ENCODE results near the gene OTUD5.

Gene OTUD5

DNA sequence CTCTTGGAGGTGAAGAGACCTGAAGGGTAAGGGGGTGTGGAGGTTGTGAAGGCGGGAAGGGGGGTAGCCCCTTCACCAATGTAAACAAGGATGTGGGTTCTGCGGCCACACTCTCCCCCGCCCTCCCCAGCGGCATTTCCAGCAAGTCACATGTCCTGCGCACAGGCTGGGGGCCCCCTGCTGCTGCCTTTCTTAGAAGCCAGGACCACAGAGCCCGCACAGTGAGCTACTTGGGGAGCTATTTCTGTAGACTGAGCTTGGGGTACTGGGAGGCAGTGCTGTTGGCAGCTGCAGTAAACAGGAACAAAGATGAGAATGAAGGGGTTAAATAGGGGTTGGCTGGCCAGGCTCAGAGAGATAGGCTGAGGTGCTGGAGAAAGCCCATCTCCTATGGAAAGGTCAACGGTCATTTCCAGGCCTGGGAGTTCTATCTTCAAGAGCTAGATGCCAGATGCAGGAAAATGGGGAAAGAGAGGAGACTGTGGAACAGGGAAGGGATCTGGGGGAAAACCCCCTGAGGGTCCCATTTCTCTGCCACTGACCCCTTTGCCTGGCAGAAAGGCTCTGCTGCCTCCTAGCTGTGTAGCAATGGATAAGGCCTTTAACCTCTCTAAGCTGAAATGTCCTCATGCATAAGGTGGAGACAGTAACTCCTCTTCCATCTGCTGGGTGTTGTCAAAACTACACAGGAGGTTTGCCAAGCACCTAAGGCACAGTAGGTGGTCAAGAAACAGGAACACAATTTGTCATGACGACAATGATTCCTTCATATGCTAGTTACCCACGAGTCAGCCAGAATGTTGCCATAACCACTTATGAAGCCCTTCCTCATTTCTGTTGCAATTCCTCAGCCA, 20.1 kb downstream of the OTUD5 start:
- DNase-seq, result no peak

DNA sequence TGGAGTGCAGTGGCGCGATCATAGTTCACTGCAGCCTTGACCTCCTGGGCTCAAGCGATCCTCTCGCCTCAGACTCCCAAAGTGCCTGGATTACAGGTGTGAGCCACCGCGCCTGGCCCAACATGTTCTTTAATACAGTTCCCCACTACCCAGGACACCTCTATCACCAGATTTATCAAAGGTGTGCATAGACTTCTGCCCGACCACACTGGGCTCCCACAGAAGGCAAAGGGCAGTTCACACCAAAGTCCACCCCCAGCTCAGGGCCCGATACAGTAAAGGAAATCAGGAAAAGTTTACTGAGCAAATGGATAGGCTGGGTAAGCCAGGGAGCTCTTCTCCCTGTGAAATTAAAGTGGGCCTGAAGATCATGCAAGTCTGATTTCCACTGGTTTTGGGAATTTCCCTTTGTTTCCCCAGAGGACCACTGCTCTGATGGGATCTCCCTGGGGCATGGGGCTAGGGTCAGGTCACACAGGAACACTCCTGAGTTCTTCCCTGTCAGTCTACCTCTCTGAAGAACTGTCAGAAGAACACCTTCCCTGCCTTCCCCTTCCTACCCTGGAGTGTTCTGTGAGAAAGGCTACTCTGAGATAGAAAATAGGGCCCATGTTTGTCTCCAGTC, 20.9 kb downstream of the OTUD5 start:
- DNase-seq, result no peak

DNA sequence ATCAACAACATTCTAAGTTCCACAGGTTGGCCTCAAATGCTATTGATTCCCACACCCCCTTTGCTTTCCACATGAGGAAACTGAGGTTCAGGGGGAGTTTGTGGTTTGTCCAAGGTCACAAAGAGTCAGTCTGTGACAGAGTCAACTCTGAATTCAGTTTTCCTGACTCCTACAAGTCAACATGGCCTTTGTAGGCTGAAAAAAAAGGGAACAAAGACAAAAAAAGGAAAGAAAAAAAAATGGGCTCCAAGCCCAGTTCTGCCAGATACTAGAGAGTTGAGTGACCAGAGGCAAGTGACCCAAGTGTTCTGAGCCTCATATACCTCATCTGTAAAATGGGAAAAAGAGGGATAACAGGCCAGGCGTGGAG, 22.1 kb downstream of the OTUD5 start:
- DNase-seq, result no peak

DNA sequence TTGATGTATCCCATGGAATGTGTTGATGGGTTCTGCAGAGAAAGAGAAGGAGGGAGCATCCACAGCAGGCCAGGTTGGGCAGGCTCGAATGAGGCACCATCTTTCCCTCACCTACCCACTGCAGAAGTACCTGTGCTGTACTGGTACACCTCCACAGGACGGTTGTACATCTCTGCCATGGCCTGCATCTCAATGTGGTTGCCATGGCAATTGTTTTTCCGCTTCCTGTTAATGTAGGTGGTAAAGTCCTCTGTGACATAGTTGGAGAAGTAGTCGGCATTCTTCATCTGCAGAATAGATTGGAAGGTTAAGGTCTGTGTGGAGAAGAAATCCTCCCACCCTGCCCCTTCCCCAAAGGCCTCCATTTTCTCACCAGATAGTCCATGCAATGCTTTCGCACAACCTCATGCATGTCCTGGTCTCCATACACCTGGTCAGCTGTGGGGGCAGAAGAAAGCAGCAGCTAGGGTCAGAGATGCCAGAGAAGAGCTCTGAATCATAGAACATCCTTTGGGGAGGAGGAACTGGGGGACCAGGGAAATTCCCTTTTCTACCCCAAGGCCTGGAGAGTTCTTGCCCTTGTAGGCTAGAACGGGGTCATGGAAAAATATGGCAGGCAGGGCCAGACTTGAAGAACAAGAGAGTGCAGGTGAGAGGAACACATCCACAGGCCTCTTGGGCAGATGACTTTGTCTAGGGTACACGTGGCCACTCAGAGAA, 22.7 kb downstream of the OTUD5 start:
- no peak for DNase-seq

DNA sequence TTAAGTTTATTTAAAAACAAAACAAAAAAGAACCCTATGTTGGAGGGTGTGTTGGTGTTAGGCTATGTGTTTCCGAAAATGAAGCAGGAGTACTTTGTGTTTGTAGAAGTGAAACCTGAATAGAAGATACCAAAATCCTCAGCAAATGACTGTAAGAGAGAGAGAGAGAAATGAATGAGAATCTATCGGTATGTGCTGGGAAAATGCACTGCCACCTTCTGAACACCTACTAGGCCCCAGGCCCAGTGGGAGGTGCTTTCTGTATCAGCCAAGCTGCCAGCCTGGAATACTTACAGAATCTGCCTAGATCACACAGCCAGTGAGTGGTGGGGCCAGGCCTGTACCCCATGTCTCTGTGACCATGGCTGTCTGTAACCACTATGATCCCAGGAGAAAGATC, 23.6 kb downstream of the OTUD5 start:
- no peak for DNase-seq

DNA sequence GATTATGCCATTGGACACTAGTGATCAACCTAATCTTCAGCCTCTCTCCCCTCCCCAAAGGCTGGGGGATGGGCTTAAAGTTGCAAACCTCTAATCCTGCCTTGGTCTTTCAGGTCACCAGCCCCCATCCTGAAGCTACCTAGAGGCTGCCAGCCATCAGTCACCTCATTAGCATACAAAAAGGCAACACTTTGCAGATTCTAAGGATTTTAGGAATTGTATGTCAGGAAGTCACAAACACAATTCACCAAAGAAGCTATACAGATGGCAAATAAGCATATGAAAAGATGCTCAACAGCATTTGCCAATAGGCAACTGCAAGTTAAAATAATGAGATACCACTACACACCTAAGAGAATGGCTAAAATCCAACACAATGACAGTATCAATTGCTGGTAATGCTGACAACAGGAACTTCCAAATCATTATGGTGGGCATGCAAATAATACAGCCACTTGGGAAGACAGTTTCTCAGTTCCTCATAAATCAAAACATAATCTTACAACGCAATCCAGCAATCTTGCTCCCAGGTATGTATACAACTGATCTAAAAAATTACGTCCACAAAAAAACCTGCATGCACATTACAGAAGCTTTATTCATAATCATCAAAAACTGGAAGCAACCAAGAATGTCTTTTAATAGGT, 29.5 kb downstream of the OTUD5 start:
- no peak for DNase-seq

DNA sequence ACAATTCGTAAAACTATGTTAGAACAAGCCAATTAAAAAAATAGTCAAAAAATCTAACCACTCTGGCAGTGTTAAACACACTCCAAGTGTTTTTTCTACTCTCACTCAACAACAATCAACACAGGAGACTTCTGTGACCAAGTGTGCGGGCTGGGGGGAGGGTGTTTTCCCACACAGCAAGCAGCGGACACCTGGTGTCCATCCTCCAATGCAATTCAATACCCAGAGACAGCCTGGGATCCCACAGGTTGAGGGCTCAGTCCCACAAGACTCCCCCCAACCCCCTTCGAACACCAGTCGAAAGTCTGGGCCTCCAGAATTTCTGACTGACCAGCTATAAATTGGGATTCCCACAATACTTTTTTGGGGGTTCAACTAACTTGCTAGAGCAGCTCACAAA, 30.3 kb downstream of the OTUD5 start:
- DNase-seq, result no peak

DNA sequence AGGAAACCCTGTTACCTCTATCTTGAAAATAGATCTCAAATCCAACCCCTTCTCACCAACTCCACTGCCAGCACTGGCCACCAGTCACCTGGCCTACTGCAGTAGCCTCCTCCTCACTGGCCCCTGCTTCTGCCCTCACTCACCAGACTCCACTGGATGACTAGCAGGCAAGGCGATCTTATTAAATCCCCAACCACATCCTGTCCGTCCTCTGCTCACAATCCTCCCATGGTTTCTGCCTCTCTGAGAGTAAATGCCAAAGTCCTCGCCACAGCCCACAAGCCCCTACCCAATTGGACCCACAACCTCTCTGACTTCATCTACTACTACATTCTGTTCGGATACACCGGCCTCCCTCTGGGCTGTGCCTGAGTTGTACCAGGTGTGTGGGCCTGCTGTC, 33.1 kb downstream of the OTUD5 start:
- no peak for DNase-seq

DNA sequence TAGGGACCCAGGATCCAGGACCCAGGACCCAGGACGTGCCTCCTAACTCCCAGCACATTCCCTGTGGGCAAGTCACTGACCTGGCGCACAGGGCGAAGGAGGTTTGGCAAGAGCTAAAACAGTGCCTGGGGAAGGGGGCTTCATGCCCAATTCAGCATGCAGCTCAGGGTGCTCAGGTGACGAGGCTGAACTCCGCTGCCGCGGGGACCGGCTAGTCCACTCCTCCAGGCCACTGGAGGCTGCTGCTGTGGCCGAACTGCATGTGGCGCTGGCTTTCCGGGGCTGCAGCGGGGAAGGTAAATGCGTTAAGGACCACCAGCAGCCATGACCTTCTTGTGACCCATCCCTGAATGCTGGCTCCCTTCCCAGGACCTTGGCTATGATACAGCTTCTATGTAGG, 33.6 kb downstream of the OTUD5 start:
- no peak for DNase-seq

DNA sequence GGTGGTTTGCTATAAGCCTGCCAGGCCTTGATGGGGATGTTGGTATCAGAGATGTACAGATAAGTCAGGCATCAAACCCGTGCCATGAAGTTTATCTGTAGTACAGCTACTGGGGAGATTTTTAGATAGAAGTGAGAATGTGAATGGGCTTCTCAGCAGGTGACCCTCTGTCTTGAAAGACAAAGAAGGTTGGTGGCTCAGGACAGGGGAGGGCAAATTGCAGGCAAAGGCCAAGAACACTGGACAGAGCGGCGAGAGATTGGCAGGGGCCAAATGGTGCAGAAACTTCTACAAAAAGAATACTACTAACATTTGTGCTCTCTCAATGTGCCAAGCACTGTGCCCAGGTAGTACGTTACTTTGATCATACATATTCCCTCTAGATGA, 36.7 kb downstream of the OTUD5 start:
- no peak for DNase-seq

DNA sequence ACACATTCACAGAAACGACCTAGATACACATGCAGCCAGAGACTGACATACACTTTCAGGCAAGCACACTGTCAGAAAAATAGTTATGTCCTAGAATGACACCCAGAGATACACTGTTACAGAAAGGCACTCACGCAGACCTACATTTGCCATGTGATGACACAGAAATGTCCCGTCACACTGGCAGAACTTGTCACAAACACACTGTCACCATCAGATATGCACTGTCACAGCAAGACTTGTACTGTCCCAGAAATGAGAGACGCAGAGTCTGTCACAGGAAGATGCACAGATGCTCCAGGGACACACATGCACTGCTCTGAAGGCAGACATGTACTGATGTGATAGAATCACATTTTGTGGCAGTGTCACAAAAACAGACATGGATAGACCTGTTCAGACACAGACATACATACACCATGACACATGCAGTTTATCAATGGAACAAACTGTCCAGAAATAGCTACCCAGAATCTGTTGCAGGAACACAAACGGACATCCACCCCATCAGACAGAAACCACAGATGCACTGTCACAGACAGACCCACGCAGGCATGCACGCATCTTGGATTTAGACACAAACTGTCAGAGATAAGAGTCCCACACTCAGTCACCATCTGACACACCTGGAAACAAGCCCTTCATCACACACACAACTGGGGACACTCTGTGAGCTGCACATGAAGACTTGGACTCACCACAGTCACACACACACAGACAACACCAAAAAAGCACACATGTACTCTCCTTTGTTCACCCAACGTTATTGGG, 37.3 kb downstream of the OTUD5 start:
- DNase-seq, result no peak

DNA sequence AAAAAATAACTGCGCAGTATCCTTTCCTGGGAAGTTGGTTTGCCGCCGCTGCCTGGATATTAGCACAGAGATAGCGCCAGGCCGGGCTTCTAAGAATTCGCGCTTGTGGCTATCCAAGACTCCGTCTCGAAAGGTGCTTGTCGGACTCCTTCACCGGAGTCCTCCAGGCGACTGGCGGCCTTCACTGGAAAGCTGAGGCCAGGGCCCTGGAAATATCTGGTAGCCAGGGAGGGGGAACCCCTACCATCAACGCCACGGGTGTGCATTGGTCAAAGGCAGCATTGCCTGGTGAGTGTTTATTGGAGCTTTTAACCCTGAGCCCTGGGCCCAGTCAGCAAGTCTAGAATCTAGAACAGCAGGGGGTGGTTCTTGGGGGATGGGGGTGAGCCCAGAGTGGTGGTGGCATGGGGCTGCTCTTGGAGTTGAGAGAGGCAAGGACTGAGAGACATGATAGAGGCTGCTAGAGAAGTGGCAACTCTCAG, 38.0 kb downstream of the OTUD5 start:
- DNase-seq, result no peak

DNA sequence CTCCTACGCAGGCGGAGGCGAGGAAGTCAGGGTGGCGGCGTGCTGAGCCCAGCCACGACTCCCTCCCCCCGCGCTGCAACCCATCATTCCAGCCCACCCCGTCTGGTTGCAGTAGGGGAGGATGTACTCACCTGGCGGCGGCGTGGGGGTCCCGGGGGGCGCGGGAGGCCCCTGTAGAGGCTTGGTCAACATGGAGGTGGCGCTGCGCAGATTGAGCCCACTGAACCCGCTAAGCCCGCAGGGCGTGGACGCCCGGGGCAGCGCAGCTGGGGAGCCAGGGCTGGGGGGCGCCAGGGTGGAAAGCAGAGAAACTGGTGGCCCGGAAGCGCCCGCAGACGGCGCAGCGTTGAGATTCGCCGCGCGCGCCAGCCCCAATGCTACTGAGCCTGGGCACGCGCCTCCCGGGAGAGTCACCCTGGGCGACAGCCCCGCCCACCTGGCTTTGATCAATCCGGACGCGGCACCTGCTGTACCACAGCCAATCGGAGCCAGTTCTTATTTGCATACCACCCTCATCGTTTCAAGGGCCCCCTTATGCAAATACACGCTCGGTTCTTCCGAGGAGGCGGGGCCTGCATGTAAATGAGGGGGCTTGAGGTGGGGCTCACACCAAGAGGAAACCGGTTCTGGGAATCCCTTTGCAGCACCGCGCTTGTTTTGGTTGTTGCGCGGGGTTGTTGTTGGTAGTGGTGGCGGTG, 38.6 kb downstream of the OTUD5 start, which contains the start of gene PIM2:
Gene PIM2, minus strand, starts transcription at position 382 of the 698 bp plus-strand sequence. Its CDS starts 190 bp downstream, at position 192.
- peak; percentile 87 for DNase-seq

DNA sequence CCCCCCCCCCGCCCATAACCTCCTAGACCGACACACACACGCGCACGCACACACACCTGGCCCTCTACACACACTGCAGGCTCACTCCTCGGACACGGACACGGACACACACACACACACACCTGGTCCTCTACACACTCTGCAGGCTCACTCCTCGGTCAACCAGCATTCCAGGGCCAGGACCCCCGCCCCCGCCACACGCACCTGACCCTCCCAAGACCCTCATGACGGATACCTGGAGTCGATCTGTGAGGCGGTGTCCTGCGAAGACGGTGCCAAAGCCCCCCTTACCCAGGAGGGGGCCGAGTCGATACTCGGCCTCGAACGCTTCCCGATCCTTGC, 39.1 kb downstream of the OTUD5 start:
- DNase-seq, result no peak

DNA sequence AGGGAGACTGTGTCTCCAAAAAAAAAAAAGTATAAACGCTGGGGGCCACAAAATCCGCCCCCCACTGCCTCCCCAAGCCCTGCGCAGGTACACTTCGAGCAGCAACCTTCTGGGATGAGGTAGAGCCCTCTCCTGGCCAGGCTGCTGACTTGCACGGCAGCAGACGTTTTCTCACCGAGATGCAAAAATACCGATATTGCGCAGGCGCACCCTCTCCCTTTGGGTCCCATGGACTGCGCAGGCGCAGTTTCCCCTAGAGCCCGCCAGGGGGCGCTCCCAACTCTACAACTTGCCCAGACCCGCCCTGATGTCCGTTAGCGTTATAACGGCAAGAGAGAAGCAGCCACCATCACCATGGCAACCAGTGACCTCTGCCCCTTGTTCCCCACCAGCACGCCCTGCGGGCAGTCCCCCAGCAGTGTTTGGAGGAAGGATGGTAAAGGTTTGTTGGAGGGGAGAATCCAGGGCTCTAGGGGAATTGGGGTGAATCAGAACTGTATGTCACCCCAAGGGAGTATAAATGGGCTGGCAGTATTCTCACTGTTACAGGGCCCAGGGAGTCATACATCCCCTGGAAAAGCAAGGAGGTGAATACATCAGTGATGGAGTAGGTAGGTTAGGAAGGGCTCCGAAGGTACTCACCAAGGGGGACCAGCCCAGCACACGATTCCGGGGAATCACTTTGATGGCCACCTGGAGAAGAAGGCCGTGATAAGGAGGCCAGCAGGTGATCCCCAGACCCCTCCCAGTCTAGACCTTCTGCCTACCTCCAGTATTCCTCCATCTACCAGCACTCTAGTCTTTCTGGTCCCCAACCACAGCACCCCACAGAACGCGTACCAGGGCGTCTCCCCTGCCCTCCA, 40.0 kb downstream of the OTUD5 start:
- DNase-seq, result peak; percentile 94

DNA sequence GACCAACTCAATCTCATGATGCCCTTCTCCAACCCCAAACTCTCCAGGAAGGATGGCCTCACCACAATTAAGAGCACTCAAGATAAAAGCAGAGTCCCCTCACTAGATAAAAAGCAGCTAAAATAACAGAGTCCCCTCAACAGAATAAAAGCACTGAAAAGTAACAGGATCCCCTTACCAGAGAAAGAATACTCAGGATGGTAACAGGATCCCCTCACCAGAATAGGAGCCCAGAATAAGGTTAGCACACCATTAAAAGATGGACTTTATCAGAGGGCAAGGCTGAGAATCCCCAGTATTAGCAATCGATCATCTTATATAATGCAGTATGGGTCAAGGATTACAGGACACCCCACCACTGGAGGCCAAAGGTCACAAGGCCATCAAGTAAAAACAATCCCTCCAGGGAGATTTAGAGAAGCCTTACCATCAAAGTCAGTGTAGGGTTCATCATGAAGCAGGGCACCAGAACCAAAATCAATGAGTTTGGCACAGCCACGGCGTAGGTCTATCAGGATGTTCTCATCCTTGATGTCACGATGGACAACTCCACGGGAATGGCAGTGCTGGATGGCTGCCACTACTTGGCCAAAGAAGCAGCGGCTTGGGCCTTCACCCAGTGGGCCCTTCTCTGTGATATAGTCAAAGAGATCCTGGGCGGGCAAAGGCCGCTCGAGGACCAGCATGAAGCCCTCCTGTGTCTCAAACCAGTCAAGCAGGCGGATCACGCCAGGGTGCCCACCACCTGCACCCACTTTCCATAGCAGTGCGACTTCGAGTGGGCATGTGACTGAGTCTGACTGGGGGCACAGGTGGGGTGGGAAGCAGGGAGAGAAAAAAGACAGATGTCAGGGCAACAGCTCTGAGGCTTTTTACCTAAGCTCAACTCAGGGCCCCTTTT, 42.6 kb downstream of the OTUD5 start:
- no peak for DNase-seq

DNA sequence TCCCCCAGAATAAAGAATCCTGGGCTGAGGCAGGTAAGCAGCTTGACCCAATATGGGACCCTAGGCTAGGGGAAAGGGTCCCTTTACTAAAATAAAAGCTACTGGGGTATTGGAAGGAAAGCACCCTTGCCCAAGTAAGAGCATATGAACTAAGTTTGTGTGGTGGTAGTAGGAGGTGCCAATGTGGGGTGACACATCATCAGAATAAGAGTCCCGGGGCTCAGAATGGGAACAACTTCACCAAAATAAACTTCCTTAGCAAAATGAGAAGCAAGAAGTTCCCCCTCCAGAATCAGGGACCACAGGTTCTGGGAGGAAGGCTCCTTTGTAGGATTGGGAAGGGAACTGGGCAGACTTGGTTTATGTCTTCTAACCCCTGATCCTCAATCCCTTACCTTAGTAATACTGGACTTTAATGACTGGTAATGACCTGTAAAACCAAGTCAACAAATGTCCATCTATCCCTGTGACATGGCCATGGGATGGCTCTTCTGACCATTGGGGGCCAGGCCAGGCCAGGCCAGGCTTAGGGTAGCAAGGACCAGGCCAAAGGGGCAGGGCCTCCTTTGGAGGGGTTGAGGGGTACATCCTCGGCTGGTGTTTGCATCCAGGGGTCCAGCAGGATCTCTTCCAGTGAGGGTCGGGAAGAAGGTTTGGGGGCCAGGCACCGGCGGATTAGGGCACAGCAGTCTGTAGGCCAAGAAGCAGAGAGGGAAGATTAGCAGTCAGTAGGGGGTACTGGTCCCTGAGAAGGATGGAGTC, 43.6 kb downstream of the OTUD5 start:
- DNase-seq, result no peak

DNA sequence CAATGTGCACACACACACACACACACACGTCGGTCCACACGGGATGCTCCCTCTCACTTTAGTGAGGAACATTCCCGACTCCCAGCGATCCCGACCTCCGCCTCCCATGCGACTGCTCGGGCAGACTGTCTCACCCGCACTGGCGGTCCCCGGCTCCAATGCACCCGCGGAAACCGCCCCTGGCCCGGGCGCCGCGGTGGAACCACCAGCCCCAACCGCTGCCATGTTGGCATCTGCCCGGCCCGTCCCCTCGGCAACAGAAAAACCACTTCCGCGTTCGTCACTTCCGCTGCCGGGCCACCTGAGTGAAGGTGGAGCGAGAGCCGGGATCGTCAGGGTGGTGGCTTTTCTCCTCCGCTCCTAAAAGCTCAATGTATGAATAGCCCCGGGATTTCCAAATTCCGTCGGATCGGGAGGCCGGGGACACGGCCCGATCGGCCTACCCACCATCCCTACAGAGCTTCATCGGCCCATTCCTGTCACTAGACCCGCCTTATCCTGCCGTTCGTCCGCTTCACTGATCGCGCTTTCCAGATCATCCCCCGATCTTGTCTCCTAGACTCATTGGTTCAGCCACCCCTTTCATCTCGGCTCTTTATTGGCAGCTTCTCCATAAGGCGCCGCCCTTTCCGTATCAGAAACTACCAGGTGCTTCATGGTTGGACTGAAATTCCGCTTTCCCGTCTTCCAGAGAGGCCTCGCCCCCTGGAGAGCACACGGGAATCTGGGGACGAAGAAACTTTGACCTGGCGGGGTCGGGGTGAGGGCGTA, 45.8 kb downstream of the OTUD5 start, which contains the start of gene SLC35A2:
Gene SLC35A2, minus strand, starts transcription at position 235 of the 771 bp plus-strand sequence. Its CDS starts 10 bp downstream, at position 225.
- DNase-seq, result peak; percentile 91

All from retina (tissue), 1 donor.